ENCODE measurements around the gene RARS2.

DNA sequence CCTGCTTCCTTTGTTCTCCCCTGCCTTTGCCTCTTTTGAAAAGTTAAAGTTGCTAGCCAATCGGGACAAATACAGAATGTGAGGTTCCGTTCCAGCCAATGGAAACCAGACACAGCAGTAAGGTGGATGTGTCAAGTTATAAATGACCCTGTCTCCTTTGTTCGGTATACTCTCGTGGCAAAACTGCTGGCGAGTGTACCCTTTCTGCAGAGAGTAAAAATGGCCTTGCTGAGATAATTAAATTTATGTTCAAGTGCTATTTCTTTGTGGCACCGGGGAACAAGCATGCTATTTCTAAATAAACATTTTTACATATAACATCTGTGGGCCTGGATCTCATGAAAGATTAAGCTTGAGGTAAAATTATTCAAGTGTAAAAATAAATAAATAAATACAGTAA lies 50.2 kb downstream of the RARS2 start:
- TF ChIP-seq POLR2AphosphoS5 (IDR thresholded peaks at IDR 0.05) (no peak), EP300 (IDR thresholded peaks at IDR 0.05; ENCODE audit: low read depth) (no peak), POLR2A (IDR thresholded peaks at IDR 0.05) (no peak)
- TF ChIP-seq, protein P1, sequence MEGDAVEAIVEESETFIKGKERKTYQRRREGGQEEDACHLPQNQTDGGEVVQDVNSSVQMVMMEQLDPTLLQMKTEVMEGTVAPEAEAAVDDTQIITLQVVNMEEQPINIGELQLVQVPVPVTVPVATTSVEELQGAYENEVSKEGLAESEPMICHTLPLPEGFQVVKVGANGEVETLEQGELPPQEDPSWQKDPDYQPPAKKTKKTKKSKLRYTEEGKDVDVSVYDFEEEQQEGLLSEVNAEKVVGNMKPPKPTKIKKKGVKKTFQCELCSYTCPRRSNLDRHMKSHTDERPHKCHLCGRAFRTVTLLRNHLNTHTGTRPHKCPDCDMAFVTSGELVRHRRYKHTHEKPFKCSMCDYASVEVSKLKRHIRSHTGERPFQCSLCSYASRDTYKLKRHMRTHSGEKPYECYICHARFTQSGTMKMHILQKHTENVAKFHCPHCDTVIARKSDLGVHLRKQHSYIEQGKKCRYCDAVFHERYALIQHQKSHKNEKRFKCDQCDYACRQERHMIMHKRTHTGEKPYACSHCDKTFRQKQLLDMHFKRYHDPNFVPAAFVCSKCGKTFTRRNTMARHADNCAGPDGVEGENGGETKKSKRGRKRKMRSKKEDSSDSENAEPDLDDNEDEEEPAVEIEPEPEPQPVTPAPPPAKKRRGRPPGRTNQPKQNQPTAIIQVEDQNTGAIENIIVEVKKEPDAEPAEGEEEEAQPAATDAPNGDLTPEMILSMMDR (IDR thresholded peaks at IDR 0.05), result no peak

All from transverse colon (tissue), 4 donors.